ENCODE data around the gene TCF7L2.

TCF7L2 gene

DNA sequence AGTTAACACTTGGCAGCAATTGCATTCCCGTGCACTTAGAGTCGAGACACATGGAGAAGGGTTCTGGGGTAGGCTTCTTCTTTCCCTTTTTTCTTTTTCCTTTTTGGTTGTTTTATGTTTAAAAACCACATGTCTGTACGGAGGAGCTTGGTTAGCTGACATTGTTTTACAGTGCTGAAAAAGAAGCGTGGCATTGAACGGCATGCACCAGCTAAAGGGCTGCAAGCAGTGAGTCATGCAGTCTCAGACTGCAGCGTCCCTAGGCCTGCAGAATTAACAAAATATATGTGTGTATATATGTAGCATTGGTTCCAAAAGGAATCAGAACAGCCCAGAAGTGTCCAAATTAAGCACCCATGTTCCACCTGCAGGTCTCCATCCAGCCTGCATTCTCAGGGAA, 211.0 kb downstream of the TCF7L2 start:
- DNase-seq (ENCODE audit: low read depth in 2 of 2): no peak
- H3K4me3 ChIP-seq (replicated peaks in 1 of 2; ENCODE audit: low read depth in 2 of 2, low read length in 2 of 2): no peak overlapping the region
- TF ChIP-seq, protein P1, sequence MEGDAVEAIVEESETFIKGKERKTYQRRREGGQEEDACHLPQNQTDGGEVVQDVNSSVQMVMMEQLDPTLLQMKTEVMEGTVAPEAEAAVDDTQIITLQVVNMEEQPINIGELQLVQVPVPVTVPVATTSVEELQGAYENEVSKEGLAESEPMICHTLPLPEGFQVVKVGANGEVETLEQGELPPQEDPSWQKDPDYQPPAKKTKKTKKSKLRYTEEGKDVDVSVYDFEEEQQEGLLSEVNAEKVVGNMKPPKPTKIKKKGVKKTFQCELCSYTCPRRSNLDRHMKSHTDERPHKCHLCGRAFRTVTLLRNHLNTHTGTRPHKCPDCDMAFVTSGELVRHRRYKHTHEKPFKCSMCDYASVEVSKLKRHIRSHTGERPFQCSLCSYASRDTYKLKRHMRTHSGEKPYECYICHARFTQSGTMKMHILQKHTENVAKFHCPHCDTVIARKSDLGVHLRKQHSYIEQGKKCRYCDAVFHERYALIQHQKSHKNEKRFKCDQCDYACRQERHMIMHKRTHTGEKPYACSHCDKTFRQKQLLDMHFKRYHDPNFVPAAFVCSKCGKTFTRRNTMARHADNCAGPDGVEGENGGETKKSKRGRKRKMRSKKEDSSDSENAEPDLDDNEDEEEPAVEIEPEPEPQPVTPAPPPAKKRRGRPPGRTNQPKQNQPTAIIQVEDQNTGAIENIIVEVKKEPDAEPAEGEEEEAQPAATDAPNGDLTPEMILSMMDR (IDR thresholded peaks at IDR 0.05; ENCODE audit: low read depth, low read length): no peak

DNA sequence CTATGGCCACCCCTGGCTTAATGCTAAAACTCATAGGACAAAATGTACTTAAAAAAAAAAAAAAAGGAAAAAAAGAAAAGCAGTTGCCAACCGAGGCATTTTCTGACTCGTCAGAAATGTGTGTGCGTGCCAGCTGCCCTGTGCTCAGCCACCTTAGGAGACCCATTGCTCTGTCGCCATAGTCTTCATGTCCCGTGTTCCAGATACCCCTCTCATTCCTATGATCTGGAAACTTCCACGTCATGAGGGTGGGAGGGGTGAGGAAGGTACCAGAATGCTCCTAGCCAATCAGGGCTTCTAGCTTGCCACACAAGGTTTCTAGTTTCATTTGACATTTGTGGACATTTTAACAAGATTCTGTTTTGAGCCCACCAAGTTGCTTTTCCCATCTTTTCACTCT, 212.9 kb downstream of the TCF7L2 start:
- no peak overlapping the region for H3K4me3 ChIP-seq (replicated peaks in 1 of 2; ENCODE audit: low read depth in 2 of 2, low read length in 2 of 2)
- no peak for DNase-seq (ENCODE audit: low read depth in 2 of 2)
- TF ChIP-seq, protein P1 (IDR thresholded peaks at IDR 0.05; ENCODE audit: low read depth, low read length): no peak

DNA sequence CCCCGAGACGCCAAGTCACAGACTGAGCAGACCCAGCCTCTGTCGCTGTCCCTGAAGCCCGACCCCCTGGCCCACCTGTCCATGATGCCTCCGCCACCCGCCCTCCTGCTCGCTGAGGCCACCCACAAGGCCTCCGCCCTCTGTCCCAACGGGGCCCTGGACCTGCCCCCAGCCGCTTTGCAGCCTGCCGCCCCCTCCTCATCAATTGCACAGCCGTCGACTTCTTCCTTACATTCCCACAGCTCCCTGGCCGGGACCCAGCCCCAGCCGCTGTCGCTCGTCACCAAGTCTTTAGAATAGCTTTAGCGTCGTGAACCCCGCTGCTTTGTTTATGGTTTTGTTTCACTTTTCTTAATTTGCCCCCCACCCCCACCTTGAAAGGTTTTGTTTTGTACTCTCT, 215.6 kb downstream of the TCF7L2 start:
- TF ChIP-seq, protein P1 (IDR thresholded peaks at IDR 0.05; ENCODE audit: low read depth, low read length): no peak
- no peak for DNase-seq (ENCODE audit: low read depth in 2 of 2)
- H3K4me3 ChIP-seq (replicated peaks in 1 of 2; ENCODE audit: low read depth in 2 of 2, low read length in 2 of 2): no peak overlapping the region

DNA sequence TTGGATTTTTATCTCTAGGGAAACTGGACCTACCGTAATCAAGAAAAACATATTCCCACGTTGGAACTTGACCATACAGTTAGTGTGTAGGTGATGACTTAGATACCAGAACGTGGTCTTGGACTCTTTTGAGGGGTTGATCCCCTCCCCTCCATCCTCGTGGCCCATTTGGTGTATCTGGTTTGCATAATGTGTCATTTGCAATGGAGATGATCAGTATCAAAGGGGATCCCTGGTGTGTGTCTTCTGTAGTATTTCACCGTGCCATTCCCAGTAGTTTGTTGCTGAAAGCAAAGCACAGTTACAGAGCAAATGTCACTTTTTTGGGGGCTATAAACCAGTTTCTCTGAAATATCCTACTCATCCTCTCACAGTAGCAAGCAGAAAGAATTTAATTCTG, 217.7 kb downstream of the TCF7L2 start:
- DNase-seq (ENCODE audit: low read depth in 2 of 2): no peak
- H3K4me3 ChIP-seq (replicated peaks in 1 of 2; ENCODE audit: low read depth in 2 of 2, low read length in 2 of 2): no peak overlapping the region
- TF ChIP-seq, protein P1 (IDR thresholded peaks at IDR 0.05; ENCODE audit: low read depth, low read length): no peak

DNA sequence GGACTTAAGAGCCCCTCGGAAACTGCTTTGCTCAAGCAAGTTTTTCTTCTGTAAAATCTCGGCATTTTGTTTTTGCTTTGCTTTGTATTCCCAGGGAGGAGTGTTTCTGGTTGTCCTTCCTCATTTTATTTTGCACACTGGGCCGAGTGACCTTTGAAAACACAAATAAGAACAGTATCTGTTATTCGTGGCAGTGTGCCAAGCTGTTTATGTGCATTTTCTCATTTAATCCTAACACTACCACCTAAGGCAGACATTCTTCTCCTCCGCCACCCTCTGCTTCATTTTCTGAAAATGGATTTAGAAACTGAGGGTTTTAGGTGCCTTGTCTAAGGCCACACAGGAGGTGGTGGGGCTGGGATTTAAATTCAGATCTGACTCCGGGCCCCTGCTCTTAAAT, 218.5 kb downstream of the TCF7L2 start:
- TF ChIP-seq, protein P1 (IDR thresholded peaks at IDR 0.05; ENCODE audit: low read depth, low read length): no peak
- no peak for DNase-seq (ENCODE audit: low read depth in 2 of 2)
- no peak overlapping the region for H3K4me3 ChIP-seq (replicated peaks in 1 of 2; ENCODE audit: low read depth in 2 of 2, low read length in 2 of 2)

DNA sequence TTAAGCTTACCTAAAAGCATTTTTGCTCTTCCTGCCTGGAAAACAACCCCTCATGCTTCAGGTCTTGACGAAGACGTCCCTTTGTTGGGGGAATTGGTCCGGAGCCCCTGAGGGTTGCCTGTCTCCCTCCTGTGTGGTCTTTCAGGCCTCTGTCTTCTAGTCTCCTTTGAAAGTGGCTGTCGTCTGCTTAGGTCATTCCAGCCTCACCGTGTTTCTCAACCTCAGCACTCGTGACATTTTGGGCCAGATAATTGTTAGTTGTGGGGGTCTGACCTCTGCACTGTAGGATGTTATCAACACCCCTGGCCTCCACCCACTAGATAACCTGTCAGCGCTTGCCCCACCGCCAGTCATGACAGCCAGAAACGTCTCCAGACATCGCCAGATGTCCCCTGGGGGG, 219.1 kb downstream of the TCF7L2 start:
- H3K4me3 ChIP-seq (replicated peaks in 1 of 2; ENCODE audit: low read depth in 2 of 2, low read length in 2 of 2): no peak overlapping the region
- TF ChIP-seq, protein P1 (IDR thresholded peaks at IDR 0.05; ENCODE audit: low read depth, low read length): no peak
- no peak for DNase-seq (ENCODE audit: low read depth in 2 of 2)

DNA sequence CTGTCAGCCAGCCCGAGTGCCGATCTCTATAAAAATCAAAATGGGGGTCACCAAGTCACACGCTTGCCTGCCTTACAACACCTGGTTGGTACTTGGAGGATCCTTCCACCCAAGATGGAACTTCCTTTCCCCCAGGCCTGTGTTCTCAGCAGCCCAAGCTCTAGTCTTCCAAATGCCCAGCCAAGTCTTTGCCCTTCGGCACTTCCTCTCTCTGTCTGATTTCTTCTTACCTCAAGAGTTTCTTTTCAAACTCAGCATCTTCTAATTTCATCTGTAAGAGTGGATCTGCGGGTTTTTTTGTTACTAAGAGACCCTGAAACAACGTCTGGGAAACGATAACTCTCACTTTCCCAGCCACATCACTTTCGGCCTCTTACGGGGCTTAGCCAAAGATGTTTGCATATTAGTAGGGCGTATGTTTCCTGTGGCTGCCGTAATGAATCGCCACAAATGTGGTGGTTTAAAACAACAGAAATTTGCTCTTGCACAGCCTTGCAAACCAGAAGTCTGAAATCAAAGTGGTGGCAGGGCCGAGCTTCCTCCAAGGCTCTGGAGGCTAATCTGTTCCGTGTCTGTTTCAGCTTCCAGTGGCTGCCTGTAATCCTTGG, 219.9 kb downstream of the TCF7L2 start:
- TF ChIP-seq, protein P1 (IDR thresholded peaks at IDR 0.05; ENCODE audit: low read depth, low read length): no peak
- H3K4me3 ChIP-seq (replicated peaks in 1 of 2; ENCODE audit: low read depth in 2 of 2, low read length in 2 of 2): no peak overlapping the region
- DNase-seq (ENCODE audit: low read depth in 2 of 2): no peak
